ENCODE results near the gene CSMD2.
A peak's percentile ranks its signal among the peaks of the same experiment; 100 is the strongest.

CSMD2 gene

DNA sequence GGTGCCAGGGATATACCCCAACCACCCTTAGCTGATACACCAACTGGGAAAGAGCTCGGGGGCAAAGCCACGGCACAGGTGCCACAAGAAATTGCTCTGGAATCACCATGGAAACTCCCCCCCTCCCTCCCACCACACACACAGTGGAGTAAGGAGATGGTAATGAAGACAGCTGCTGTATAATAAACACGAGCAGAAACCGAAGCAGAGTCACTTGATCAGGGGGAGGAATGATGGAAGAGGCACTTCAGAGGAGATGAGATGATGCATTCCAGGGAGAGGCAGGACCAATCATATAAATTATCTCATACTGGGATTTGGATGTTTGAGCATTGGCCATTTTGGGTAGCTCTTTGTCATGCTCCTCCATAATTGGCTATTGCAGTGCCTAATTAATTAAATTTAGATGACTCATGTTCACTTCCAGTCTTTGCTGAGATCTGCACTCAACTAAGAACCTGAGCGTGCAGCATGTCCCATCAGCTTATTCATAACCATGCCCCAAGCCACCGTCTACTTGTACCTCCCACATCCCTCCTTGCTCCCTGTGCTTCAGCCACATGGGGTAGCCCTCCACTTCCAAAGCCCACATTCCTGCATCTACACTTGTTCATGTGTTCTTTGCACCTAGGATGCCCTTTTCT, 503.1 kb downstream of the CSMD2 start:
- no peak for DNase-seq

DNA sequence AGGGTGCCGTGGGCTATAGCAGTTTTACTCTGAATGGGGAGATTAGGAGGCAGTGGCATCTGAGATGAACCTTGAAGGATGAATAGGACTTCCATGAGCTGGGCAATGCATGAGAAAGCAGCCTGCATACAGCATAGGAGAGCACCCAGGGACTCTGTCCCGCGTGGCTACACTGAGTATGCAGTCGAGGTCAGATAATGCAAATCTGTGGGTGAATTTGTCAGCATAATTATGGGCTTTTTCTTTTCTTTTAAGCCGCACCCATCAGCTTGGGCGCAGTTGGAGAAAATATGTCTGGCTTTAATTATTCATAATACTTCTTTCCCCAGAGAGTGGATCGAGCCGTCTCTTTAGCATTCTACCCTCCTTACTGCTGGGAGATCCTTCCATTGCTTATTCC, 504.1 kb downstream of the CSMD2 start:
- DNase-seq: peak; percentile 22

DNA sequence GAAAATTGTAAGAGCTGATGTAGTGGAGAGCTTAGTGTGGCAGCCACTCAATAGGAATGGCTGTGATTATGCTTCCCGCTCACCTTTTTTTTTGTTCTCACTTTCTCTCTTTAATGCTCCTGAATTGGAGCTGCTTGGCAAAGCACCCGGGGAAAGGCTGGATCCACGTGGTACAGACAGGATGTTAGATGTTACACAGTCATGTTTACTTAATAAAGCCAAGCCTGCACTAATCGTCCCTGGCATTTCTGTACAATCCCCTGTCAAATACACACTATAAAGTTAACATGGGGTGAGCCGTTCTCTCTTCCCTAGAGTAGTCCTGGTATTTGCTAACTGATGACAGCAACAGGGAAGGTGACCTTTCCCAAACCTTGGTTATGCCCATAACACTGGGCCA, 504.8 kb downstream of the CSMD2 start:
- DNase-seq: no peak

DNA sequence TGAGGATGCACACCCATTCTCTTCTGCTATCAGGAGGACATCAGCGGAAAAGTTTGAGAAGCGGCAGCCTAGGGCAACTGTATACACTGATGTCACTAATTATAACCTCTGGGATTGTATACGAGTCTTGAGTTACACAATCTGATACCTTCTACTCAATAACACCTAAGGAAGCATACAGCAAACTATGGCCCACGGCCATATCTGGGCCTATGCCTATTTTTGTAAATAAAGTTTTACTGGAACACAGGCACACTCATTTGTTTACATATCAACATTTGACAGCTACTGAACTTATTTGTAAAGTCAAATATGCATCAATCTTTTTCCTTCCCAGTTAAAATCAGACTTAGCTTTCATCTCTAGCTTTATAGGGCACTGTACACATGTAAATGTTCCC, 505.4 kb downstream of the CSMD2 start:
- DNase-seq: no peak

DNA sequence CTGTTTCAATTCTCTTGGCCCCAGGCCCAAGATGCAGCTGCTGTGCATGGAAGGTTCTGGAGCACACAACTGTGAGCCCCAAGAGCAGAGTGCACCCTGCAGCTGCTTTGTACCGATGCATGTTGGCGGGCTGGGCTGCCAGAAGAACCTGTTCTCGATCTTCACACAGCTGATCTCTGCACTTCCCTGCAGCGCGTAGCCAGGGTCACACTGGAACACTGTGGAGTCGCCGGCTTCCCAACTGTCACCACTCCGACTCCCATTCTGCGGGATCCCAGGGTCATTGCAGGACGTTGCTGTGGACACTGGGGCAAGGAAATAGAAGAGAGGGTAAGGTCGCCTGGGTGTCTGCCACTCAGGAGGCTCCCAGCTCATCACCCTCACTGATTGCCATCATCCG, 507.2 kb downstream of the CSMD2 start:
- no peak for DNase-seq

DNA sequence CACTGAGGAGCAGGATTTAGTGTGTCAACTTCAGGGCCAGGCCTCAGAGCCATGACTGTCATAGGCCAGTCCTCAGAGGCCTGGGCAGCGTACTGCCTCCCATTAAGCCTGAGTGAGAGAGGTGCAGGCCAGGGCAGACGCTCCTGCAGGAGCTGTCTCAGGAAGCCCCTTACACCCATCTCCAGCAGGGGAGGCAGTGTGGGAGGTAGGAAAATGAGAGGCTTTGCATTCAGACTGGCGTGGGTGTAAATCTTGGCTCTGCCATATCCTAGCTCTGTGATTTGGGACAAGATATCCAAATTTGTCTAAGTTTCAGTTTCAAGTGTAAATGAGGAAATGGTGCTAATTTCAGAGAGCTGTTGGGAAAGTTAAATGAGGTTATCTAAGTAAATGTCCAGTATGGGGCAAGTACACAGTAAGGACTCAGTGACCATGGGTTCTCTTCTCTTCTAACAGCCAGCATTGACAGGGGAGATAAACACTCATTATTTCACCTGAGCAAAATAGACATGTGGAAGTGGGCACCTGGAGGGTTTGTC, 508.5 kb downstream of the CSMD2 start:
- DNase-seq: no peak

DNA sequence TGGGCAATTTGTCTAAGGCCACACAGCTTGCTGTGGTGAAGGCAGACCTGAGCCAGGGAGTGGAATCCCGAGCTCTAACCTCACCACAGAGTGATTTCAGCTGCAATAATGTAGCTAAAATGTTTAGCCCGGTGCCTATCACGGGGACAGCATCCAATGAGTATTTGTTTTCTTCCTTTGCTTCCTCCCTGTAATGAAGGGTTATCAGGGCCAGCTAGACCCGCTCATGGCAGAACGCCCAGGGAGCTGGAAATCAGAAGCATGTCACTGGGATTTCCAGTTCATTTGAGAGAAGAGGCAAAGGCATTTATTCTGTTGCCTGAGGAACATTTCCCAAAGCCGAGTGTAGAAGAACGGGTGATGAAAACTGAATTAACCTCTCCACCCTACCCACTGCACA, 509.5 kb downstream of the CSMD2 start:
- DNase-seq: no peak

DNA sequence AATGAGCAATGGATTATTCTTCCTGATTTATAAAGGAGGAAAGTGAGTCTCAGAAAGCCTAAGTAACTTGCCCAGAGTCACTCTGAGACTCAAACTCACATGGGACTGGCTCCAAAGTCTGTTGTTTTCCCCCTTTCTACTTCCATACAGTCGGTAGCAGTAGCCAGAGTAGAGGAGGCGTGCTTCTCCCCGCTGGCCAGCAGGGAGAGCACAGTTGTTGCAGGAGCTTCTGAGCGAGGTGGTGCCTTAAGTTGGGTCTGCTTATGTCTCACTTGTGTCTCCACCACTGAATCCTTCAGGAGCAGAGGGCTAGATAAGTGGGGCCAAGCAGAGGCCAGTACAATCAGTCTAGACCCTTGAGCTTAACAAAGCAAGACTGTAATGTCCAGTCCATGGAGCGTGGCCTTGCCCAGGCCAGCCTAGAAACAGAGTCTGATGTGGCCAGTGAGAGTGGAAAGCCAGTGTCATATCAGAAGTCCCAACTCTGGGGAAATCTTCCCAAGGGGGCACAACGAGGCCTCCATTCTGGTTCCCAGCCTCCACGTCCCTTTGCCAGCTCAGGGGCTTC, 510.7 kb downstream of the CSMD2 start:
- DNase-seq: no peak

DNA sequence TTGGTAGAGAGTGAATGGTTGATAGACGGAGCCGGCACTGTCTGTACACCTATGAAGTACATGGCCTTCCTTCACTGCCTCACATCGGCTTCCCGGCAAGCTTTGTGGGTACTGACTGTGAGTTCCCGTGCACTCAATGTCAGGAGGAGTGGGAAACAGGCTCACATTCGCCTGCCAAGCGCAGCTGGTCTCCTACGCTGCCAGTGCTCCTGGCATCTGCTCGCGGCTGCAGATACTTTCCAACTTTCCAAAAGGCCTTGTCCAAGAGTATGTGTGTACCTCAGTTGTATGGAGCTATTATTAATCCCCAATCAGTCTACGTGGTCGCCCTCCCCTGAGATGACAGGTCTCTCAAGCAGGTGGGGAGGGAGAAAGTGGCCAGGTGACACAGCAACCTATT, 511.8 kb downstream of the CSMD2 start:
- no peak for DNase-seq

DNA sequence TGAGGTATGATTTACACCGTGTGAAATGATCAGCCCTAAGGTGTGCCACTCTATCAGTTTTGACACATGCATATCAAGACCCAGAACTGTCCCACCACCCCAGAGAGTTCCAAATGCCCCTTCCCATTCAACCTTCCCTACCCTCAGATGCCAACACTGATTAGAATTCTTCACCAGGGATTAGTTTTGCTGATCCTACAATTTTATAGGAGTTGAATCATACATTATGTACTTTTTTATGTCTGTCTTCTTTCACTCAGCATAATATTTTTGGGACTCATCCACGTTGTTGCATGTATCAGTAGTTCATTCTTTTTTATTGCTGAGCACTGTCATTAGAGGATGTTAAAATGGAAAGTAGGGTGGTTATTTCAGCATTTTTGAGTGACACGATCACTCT, 514.3 kb downstream of the CSMD2 start:
- DNase-seq: no peak

DNA sequence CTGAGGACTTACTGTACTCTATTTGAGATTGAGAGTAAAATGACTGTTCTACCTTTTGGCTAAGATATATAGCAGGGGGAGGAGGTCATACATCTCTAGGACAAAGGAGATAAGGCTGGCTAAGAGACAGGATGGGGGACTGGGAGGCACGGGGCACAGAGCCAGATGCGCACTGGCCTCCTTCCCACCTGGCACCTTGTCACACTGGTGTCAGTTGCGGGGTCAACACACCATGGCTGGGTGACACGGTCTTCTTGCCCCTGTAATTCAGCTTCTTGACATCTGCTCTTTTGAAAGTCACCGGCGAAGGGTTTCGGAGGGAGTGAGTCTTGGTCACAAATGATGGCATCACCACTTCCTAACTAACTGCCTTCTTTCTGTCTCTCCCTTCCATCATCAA, 515.3 kb downstream of the CSMD2 start:
- DNase-seq: no peak

DNA sequence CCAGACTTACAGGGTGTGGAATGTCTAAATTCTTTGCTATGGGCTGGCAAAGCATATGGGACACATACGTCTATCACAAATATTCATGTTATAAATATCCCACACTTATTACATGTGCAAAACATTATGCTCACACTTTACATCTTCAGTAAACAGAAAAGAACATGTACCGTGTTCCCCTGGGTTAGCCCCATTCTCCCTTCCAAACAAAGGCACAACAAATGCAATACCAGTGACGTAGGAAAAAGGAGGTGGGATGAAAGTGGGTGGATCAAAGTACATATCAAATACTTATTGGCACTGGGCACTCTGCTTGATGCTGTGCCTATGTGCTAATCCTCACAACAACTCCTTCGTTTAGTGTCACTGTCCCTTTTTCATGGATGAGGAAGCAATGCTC, 521.8 kb downstream of the CSMD2 start:
- no peak for DNase-seq

DNA sequence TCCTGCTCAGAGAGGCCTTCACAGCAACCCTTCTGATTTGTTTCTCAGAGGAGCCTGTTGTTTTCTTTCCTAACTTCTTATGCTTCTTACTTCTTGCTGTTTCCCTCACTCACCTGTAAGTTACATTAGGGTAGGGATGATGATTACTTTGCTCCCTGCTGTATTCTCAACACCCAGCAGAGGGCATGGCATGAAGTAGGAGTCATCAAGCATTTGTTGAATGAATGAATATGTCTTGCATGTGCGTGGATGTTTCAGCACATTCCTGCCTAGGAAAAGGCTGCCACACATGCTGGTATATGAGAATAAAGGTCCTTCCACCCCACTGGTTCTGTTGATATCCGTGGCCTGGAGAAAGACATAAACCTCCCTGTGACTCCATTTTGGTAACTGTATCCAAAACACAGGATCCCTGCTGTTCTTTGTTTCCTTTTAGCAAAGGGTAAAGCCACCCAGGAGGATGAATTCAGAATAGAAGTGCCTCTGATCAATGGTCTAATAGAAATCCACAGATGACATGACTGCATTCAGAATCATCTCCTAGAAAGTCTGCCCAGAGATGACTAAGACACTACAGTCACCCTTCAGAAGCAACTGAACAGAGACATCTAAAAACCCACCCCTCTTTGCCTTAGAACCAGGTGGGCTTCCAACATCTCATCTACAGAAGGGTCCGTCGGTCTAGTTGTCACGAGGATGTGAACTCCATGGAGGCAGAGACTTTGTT, 523.8 kb downstream of the CSMD2 start:
- DNase-seq: no peak

DNA sequence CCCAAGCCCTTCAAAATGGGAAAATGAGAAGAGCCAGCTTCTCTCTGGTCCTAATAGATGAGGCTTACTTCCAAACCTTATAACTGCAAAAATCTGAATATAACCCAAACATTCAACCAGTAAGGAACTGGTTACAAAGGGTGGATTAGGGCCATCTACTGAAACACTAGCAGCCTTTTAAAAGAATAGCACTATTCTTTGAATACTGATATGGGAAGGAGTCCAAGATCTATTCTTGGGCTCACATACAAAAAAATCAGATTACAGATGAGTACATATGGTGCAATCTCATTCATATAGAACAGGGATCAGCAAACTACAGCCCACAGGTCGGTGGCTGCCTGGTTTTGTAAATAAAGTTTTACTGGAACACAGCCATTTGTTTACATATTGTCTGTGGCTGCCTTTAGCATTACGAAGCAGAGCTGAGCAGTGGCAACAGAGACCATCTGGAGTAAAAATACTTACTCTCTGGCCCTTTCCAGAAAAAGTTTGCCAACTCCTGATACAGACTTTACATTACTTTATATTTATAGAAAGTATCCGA, 524.8 kb downstream of the CSMD2 start:
- no peak for DNase-seq

DNA sequence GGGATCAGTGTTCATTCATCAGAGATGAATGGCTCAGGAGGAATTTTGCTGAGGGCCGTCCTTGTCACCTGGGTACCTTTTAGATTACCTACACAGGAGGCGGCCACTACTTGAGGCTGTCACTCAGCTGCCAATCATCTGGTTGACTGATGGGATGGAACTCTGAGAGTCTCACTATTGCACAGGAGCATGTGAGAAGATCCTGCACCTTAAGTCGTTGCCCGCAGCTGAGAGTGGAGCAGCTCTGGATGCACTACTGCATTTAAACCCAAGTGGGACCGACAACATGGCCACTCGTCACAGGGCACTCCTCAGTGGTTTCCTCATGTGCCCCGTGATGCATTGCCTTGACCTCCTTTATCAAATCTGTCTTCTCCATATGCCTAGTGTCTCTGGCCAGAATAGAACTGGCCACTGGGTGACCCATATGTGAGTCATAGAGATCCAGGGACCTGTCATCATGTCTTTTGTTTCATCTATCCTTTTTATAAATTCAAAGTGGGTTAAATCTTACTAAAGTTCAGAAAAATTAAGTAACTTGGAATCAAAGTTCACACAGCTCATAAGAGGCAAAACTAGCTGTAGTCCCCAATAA, 527.1 kb downstream of the CSMD2 start:
- no peak for DNase-seq

DNA sequence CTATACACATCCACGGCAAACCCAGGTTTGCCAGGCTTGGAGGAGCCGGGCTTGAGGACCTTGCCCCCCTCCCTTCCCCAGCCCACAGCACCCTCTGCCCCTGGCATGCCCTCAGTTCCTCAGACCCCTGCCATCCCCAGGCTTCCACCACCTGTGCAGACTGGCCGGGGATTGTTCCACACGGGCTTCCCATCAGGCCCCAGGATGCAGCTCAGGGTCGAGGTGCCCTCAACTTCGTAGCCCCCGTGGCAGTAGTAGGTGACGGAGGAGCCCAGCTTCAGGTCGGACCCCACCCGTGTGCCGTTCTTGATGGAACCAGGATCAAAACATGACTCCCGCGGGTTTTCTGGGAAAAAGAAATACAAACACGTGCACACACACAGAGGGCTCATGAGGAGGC, 528.8 kb downstream of the CSMD2 start:
- DNase-seq: no peak

DNA sequence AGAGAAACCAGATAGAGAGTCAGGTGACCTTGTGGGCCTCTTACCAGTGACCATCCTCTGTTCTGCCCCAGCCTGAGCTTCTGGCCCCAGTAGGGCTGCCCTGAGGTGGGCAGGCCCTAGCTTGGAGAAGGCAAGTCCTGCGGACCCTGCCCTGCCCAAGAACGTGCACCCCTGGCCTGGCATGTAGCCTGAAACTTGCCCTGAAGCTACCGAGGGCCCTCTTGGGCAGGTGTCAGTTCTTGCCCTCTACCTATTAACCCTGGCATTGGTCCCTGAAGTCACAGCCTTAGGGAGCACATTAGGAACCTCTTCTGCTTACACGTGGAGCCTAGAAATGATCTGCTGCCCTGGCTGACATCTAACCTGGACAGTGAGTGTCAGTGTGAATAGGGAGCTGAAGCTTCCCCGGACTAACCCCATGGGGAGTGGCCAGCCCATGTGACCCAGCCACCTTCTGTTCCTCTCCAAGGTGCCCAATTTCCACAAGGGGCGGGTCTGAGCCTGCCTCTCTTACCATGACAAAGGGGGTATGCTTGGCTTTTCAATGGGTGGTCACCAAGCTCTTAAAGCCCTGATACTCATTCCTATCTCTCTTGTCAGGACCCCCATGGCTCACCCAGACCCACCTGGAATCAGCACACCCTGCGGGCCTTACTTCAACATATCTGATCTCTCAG, 529.6 kb downstream of the CSMD2 start:
- DNase-seq: no peak

DNA sequence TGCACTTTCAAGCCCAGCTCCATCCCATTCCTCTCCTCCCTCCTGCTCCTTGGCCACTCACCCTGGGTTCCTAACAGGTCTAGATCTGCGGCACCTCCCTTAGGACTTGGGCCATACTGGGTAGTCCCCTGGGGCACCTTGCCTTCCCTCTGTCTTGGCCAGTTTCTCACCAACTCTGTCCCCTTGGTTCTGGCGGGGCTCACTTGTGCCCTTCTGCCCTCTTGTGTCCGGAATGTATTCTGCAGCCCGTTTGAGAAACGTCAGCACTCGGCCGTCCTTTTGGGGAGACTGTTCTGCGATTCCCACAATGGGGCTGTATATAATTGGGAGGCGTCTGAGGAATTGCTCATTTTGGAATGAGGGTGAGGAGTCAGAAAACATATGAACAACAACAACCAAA, 530.2 kb downstream of the CSMD2 start:
- peak; percentile 46 for DNase-seq

DNA sequence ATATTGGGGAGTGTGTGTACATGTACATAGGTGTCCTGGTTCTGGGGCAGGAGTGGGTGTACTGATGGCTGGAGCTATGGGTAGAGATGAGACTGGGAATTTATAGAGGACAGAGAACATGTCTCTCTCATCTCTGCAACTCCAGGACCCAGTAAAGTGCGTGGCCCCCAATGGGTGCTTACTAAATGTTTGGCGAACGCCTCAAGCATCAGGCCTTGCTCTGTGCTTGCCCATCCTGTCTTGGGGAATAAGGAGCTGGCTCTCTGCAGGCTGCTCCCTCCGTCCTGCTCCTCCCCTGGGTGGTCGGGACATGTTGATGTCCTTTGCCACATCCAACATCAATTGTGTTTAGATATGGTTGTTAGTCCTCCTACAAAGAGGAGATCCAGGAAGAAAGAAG, 530.9 kb downstream of the CSMD2 start:
- DNase-seq: no peak

DNA sequence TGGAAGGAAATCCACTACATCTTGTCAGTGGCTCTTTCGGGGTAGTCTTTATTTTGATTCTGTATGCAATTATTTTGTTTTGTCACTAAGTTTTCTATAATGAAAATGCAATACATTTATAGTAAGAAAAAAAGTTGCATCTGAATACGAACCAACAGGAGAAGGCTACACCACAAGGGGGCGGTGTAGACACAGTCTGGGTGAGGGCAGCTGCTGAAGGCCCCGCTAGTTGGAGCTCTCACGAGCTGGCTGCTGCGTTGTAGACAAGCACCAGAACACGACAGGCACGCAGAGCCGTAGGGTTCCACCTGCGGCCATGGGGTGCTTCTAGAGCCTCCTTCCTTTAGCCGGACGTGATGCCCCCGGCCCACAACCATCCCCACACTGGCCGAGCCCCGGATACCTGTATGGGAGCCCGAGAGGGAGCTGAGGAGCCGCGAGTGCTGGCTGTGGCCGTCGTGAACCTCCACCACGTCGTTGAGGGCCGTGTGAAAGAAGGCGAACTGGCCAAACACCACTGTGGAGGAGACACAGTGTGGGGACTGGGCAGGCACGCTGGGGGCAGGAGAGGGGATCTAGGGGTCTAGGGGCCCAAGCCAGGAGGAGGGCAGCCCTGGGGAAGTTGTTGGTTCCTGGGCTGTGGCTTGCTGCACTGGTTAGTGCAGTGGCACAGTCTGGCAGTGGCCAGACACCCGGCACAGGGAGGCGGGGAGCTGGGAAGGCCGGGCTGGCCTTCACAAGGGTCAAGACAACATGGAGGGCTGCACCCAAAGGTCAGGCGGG, 531.8 kb downstream of the CSMD2 start:
- peak; percentile 82 for DNase-seq

DNA sequence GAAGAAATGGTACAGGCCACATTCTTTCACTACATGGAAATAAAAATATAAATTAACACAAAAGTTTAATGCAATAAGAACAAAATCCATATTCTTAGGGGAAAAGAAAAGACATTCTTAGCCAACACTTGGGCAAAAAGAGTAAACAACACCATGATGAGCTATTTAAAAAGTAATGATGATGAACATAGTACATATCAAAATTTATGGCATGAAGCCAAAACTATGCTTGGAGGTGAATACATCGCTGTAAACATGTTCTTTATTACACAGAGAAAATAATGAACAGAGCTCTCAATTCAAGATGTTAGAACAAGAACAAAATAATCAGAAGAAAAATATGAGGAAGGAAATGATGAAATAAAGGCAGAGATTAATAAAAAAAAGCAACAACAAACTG, 534.3 kb downstream of the CSMD2 start:
- no peak for DNase-seq

DNA sequence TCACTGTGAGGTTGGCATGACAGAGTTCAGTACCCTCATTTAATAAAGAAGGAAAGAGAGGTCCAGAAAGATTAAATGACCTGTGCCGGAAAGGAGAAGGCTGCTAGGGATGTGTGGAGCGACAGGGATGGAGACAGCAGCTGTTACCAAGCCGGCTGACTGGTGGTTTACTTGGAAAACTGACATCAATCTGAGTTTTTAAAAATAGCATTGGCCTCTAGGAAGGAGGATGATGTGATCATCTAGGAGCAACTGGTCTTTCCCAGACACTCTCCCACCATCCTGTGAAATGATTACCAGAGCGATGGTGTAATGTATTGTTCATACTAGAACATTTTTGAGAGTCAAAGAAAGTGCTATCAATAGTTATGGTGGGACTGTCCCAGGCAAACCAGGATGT, 538.2 kb downstream of the CSMD2 start:
- DNase-seq: no peak

Data from retina (tissue), 1 donor.